NCI-H1048 (cell line): Measurements from ENCODE around the gene CPLANE1.
"Not testable (repeated sequence)": the region's sequence is repeated elsewhere in the genome, so short reads cannot be mapped to it uniquely, and the experiment has no call there.

Source experiments
- DNase-seq: peaks from one replicate; lab custom pipeline; 2025; lab: John Stamatoyannopoulos, UW

The CPLANE1 gene

DNA sequence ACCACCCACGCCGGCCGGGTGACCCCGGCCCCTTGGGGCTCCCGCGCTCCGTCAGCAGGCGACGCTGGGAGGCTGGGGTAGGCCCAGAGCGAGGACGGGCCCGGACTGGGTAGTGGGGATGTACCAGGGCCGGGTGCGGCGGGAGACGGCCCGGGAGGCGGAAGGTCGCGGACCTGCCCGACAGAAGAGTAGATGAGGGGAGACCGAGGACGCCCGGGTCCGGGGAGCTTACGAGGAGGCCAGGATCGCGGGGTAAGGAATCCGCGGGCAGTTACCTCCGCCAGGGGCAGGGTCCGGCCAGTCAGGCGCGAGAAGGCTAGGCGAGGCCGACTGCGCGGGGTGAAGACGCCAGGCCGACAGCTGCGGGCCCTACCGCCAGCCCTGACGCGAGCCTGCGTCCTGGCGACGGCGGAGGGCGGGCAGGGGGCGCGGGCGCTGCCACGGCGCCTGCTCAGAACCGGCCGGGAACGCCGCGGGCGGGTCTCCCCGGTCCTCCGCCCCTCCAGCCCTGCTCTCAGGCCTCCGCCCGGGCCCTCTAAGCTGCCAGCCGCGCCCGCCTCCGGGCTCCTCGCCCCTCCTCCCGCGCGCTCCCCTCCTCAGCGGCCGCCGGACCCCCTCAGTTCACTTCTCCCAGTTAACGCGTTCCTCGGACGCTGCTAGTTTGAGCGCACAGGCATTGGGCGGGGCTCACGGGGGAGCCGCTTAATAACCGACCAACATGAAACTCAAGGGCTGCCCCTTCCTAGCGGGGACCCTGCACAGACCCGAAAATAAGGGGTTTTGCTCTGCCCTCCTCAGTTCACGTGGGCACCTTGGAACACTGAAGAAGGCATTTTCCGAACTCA, at the start of gene CPLANE1:
Gene CPLANE1 (minus strand): TSS at position 407 of the 845 bp plus-strand sequence. CDS start 1,678 bp downstream, outside the sequence.
- no peak for DNase-seq

DNA sequence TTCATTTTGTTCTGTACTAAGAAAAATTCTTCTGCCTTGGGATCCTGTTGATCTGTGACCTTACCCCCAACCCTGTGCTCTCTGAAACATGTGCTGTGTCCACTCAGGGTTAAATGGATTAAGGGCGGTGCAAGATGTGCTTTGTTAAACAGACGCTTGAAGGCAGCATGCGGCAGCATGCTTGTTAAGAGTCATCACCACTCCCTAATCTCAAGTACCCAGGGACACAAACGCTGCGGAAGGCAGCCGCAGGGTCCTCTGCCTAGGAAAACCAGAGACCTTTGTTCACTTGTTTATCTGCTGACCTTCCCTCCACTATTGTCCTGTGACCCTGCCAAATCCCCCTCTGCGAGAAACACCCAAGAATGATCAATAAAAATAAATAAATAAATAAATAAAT, 47.1 kb upstream of the CPLANE1 start:
- not testable (repeated sequence) for DNase-seq

DNA sequence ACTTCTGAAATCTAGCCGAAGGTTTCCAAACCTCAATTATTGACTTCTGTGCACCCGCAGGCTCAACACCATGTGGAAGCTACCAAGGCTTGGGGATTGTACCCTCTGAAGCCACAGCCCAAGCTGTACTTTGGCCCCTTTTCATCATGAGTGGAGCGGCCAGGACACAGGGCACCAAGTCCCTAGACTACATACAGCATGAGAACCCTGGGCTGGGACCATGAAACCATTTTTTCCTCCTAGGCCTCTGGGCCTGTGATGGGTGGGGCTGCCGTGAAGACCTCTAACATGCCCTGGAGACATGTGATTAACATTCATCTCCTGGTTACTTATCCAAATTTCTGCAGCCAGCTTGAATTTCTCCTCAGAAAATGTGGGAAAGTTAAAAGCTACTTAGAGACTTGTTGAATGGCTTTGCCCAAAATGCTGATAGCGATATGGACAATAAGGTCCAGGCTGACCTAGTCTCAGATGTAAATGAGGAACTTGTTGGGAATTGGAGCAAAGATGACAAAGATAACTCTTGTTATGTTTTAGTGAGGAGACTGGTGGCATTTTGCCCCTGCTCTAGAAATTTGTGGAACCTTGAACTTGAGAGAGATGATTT, 34.1 kb upstream of the CPLANE1 start:
- DNase-seq: no peak

DNA sequence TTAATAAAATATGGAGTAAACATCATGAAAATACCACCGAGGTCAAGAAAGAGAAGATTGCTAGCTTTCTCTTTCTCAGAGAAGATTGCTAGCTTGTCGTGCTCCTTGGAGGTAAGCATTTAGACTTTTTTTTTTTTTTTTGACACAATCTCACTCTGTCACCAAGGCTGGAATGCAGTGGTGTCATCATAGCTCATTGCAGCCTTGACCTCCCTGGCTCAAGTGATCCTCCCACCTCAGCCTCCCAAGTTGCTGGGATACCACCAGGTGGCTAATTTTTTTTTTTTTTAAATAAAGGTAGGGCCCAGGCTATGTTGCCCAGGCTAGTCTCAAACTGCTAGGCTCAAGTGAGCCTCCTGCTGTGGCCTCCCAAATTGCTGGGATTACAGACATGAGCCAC, 26.3 kb upstream of the CPLANE1 start:
- DNase-seq: no peak

DNA sequence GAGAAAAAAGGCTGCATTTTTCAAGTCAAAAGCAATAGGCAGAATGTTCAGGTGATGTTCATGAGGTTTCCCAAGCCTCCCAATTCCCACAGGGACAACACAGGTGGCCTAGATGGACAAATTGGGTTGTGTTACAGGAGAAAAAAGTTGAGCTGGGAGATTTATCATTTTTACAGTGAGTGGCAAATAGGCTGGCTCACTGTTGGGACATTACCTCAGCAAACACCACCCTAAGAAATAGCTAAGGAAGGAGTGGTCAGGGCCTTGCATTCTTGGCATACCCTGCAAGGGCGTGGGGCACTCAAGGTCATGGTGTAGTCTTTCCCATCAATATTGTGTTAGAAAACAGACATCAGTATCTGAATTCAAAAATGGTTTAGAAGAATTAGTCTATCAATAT, 23.3 kb upstream of the CPLANE1 start:
- no peak for DNase-seq

DNA sequence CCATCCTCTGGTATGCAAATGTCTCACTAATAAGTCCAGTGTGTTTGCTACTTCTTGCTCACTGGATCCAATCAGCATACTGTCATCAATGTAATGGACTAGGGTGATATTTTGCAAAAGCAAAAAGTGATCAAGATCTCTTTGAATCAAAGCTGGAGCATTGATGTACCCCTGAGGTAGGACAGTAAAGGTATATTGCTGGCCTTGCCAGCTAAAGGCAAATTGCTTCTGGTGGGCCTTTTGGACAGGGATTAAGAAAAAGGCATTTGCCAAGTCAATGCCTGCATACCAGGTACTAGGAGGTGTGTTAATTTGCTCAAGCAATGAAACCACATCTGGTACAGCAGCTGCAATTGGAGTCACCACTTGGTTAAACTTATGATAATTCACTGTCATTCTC, 18.9 kb upstream of the CPLANE1 start:
- DNase-seq: not testable (repeated sequence)

DNA sequence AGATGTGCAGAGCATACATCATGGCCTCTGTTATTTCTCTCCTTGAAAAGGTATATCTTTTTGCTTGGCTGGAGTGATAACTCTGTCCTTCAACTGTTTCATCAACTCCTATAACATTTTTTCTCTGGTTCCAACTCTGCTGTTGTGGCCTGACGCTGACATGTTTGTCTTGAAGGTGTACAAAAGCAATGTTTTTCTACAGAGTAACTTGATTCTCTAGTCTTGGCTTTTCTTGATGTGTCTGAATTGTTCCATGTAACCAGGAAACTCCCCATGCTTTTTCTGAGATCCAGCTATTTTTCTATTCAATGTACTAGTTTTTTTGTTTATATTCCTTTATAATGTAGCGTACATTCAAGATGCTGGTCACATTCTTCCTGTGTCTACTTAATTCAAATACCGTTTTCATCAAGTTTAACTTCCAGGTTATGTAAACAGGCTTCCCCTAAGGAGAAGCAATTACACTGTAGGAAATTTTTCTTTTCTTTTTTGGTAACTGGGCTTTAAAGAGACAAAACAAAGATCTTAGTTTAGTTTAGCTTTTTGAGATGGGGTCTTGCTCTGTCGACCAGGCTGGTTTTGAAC, 6.7 kb upstream of the CPLANE1 start:
- DNase-seq: no peak

DNA sequence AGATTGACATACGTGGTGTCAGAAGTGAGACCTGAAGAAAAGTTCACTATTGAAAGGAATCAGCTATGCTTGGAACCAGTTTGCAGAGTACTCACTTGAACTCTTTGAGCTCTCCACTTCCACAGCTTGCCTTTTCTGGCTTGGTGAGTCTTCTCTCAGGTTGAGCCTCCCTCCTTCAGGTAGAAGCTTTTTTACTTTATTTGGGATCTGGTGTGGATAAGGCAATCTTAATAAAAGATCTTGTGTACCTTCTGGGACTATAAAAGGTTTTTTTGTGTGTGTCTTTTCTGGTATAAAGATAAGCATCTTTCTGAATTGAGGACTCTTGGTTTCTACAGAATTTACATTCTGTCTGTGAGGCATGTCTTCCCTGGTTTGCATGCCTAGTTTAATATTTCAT, 5.4 kb upstream of the CPLANE1 start:
- no peak for DNase-seq

DNA sequence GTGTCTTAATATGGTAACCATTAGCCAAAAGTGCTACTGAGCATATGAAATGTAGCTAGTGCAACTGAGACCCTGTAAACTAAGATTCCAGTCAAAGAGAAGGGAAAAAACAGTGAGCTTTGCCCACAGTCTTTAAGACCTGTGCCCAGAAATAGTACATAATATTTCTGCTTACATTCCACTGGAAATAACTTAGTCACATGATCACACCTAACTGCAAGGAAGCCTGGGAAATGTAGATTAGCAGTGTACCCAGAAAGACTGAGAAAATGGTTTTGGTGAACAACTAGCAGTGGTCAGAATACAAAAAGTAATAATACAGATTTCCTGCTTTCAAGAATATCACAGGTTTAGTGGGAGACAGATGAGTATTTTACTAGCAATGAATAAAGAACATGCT, 2.5 kb upstream of the CPLANE1 start:
- no peak for DNase-seq

DNA sequence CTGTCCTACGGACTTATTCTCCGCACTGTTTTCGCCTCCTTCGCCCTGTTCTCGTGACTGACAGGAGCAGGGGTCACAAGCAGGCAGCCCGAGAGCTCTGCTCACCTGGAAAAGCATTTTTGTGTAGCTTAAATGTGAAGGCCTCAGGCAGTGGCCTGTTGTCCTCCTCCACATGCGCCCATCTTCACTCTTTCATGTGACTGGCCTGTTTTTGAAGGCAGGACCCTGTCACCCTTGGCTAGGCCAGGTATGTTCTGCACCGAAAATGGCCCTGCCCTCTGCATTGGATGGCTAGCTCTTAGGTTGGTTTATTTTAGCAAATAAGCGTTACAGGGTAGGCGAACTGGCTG, 614 bp upstream of the CPLANE1 start:
- DNase-seq: no peak

DNA sequence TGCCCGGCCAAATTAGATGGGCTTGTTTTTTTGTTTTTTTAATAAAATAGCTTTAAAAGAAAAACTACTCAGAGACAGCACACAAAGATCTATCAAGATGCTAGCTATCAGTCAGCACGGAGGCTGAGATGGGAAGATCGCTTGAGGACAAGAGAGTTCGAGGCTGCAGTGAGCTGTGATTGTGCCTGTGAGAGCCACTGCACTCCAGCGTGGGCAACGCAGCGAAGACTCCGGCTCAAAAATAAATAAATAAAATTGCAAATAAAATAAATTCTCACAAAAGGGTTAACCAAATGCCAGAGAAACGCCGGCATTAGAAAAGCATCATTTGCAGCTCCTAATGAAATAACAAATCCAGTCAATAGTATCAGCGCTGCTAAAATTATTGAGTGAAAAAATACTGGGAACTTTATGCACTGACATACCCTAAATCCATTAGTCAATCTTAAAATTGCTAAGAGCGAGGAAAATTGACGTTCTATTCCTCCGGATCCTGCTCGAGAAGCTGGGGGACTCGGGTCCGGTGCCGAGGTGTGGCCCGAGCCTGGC, 681 bp downstream of the CPLANE1 start:
- no peak for DNase-seq

DNA sequence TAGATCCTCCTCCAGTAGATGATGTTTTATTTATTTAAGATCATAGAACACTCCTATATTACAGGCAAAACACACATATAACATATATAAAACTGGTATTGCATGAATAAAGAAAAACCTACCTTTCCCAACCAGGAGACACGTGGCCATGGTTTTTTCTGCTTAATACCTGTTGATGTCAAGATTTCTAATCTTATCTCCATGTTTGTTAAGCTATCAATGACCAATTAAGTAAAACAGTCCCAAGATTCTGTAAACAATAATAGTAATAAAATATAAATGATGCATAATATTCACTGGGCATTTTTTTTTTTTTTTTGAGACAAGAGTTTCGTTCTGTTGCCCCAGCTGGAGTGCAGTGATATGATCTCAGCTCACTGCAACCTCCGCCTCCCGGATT, 1.7 kb downstream of the CPLANE1 start:
- DNase-seq: no peak

DNA sequence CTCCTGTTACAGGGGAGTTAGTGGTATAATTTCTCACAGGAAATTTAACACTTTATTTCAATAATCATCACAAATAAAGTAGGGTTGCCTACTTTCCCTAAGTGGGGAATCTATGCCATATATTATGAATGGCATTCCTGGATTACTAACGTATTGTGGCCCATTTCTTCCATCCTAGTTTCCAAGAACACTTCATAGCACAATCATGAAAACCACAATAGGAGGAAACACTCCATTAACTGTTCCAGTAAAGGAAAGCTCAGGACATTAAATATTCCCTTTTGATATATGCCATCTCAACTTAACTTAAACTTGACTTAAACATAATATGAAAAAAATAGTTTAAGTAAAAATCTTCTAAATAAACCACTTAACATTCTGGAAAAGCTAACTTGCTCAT, 2.1 kb downstream of the CPLANE1 start:
- DNase-seq: no peak

DNA sequence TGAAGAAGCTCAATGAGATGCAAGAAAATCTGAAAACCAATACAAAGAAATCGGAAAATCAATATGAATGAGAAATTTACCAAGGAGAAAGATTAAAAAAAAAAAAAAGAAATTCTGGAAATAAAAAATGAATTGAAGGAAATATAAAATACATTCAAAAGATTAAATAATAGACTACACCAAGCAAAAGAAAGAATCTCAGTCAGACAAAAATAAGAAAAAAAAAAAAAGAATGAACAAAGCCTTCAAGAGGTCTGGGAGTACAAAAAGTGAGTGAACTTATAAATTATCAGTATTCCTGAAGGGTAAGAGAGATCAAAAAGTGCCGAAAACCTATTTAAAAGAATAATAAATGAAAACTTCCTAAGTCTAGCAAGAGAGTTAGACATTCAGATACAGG, 14.9 kb downstream of the CPLANE1 start:
- DNase-seq: no peak

DNA sequence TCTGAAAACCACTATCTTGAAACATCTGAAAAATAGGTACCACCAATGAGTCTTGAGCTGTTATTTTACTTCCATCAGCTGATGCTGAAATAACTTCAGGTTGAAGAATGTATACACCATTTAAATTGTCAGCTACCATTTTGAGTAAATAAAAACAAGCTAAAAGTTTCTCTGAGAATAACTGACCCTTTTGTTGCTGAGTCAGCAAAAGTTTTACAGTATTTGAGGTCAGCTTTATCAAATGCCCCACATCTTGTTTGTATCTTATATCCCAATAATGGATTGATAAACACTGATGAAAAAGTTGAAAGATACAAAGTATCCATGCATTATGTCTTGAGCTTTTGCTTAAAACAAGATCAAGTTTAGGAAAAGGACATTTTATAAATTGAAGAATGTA, 22.8 kb downstream of the CPLANE1 start:
- DNase-seq: no peak

DNA sequence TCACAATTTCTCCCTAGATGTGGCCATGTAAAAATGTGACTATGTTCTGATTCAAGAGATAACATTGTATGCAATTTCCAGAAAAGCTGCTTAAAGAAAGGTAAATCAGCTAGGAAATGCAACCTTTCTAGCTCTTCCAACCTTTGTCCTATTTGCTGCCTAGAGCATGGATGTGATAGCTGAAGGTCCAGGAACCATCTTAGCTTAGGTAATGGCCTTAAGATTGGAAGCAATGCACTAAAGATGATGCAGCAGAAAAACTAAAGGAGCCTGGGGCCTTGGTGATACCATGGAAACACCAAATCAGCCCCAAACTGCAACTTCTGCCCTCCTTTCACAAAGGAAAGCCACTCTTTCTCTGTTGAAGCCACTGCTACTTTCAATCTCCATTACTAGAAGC, 27.0 kb downstream of the CPLANE1 start:
- no peak for DNase-seq

DNA sequence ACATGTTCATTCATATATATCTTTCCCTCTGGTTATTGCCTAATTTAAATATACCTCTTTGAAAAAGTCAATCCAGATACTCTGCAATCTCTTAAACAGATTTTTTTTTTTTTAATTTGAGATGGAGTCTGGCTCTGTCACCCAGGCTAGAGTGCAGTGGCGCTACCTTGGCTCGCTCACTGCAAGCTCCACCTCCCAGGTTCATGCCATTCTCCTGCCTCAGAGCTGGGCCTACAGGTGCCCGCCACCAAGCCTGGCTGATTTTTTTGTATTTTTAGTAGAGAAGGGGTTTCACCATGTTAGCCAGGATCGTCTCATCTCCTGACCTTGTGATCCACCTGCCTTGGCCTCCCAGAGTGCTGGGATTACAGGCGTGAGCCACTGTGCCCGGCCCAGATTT, 28.8 kb downstream of the CPLANE1 start:
- DNase-seq: not testable (repeated sequence)

DNA sequence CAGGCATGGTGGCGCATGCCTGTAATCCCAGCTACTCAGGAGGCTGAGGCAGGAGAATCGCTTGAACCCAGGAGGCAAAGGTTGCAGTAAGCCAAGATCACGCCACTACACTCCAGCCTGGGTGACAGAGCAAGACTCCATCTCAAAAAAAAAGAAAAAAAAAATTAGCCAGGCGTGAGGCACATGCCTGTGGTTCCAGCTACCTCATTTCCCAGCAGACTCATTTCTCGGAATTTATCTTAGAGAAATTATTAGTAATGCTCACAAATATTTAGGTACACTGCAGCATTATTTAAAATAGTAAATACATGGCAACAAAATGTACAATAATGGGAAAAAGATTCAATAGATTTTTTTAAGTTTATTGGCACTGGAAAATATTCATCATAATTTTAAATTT, 29.8 kb downstream of the CPLANE1 start:
- DNase-seq: not testable (repeated sequence)

DNA sequence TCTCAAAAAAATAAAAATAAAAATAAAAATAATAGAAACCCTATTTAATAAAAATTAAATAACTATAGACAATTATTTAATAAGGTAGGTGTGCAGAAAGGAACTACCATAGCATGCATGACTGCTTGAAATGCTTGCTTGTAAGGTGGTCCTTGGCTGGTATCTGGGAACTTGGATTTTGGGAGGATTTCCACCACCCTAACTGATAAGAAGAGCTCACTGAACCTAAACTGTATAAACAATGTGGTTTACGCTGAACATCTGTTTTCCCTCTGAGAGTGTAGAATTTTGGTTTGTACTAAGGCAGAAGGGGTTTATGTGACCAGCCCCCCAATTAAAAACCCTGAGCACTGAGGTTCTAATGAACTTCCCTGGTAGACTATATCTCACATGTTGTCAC, 31.2 kb downstream of the CPLANE1 start:
- DNase-seq: no peak

DNA sequence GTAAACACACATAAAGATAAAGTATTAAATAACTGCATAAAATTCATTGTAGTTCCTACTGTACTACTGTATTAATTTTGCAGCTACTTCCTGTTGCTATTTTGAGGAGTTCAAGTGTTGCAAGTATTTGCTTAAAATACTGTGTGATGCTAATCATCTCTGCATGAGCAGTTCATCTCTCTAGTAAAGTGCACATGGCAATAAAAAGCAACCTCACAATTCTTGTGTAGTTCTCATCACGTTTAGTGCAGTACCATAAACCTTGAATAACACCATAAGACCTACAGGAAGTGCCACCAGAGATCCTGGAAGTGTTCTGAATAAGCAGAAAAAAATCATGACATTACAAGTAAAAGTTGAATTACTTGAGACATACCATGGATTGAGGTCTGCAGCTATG, 34.6 kb downstream of the CPLANE1 start:
- no peak for DNase-seq

DNA sequence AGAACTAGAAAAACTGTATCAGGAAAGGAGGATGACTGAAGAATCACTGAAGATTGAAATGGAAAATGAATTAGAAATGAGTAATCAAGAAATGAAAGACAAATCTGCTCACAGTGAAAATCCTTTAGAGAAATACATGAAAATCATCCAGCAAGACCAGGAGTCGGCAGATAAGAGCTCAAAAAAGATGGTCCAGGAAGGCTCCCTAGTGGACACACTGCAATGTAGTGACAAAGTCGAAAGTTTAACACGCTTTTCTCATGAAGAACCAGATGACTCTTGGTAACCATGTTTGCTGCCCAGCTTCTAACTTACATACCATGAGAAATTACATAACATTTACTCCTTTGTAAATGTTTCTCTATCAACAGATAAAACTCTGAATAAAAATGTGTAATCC, 37.1 kb downstream of the CPLANE1 start:
- DNase-seq: no peak

DNA sequence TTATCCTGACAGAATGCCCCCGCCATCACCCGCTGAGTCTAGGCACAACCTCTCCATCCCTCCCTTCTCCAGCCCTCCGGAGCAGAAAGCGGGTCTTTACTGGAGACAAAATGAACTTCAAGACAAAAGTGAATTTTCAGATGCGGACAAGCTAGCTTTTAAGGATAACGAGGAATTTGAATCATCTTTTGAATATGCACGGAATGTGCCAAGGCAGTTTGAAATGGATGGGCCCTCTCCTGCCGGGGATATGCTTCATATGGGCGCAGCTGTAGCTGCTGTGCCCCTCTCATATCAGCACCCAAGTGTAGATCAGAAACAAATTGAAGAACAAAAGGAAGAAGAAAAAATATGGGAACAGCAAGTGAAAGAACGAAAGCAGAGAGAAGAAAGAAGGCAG, 37.5 kb downstream of the CPLANE1 start:
- DNase-seq: no peak
